ENCODE measurements around the gene DNAJC9. TPM values are rescaled to one million over a fixed set of nuclear protein-coding genes. Genes with fewer than 3 reads are reported as not detected.

Gene DNAJC9
- polyA plus RNA-seq, 1 donor from 2014 or later, result 88.0 TPM

- no peak overlapping the region for H3K9ac ChIP-seq (ENCODE audit: low read length)
- H3K9me2 ChIP-seq (ENCODE audit: insufficient read depth, low read length), result no peaks in the 10 kb centered on the region
- H2AFZ ChIP-seq (ENCODE audit: low read depth, low read length), result no peak overlapping the region
- no peak overlapping the region for H3K4me3 ChIP-seq (ENCODE audit: low read length)
- no peak for TF ChIP-seq POLR2AphosphoS5 (IDR thresholded peaks at IDR 0.05)
- no peak for TF ChIP-seq EP300 (conservative IDR thresholded peaks at IDR 0.05; ENCODE audit: poor library complexity, severe bottlenecking)
- TF ChIP-seq SMC3 (conservative IDR thresholded peaks at IDR 0.05; ENCODE audit: poor library complexity), result no peak
- no peak for TF ChIP-seq CTCF (IDR thresholded peaks at IDR 0.05; ENCODE audit: poor library complexity, severe bottlenecking)
- no peak for TF ChIP-seq EZH2 (IDR thresholded peaks at IDR 0.05; ENCODE audit: borderline replicate concordance, insufficient read depth, low read length, poor library complexity, severe bottlenecking)
- TF ChIP-seq TAF1 (IDR thresholded peaks at IDR 0.05; ENCODE audit: low read depth), result no peak
- no peak for TF ChIP-seq REST (IDR thresholded peaks at IDR 0.05; ENCODE audit: borderline replicate concordance)
- no peak for TF ChIP-seq RAD21 (conservative IDR thresholded peaks at IDR 0.05)
- TF ChIP-seq MXI1 (conservative IDR thresholded peaks at IDR 0.05; ENCODE audit: poor library complexity, severe bottlenecking), result no peak
- no peaks in the 10 kb centered on the region for H3F3A ChIP-seq (ENCODE audit: insufficient read depth, low read length, poor library complexity, severe bottlenecking)
- H3K4me2 ChIP-seq (ENCODE audit: low read length), result no peak overlapping the region
- H3K9me3 ChIP-seq (ENCODE audit: low read length), result no peaks in the 10 kb centered on the region
- H3K27ac ChIP-seq (ENCODE audit: low read length), result no peak overlapping the region
- no peaks in the 10 kb centered on the region for H3K36me3 ChIP-seq (ENCODE audit: insufficient read depth, low read length)
- H3K27me3 ChIP-seq (ENCODE audit: insufficient read depth, low read depth, low read length), result no peaks in the 10 kb centered on the region
- no peaks in the 10 kb centered on the region for H3K79me2 ChIP-seq (replicated peaks; ENCODE audit: insufficient read depth, low read length)
- no peaks in the 10 kb centered on the region for H4K20me1 ChIP-seq (ENCODE audit: insufficient read depth)
Observed at GRCh38 chr10:73281097-73281496, 34.0 kb upstream of the DNAJC9 start.

- Histone ChIP-seq H3K36me3 (ENCODE audit: insufficient read depth, low read length) (no peaks in the 10 kb centered on the region), H3K79me2 (replicated peaks; ENCODE audit: insufficient read depth, low read length) (no peaks in the 10 kb centered on the region), H3F3A (ENCODE audit: insufficient read depth, low read length, poor library complexity, severe bottlenecking) (no peaks in the 10 kb centered on the region), H2AFZ (ENCODE audit: low read depth, low read length) (no peak overlapping the region), H3K4me2 (ENCODE audit: low read length) (no peak overlapping the region), H3K9ac (ENCODE audit: low read length) (no peak overlapping the region), H4K20me1 (ENCODE audit: insufficient read depth) (no peaks in the 10 kb centered on the region), H3K9me3 (ENCODE audit: low read length) (no peaks in the 10 kb centered on the region), H3K9me2 (ENCODE audit: insufficient read depth, low read length) (no peaks in the 10 kb centered on the region), H3K27me3 (ENCODE audit: insufficient read depth, low read depth, low read length) (no peaks in the 10 kb centered on the region), H3K27ac (ENCODE audit: low read length) (no peak overlapping the region), H3K4me3 (ENCODE audit: low read length) (no peak overlapping the region)
- TF ChIP-seq EP300 (conservative IDR thresholded peaks at IDR 0.05; ENCODE audit: poor library complexity, severe bottlenecking), result no peak
- TF ChIP-seq EZH2 (IDR thresholded peaks at IDR 0.05; ENCODE audit: borderline replicate concordance, insufficient read depth, low read length, poor library complexity, severe bottlenecking), result no peak
- TF ChIP-seq TAF1 (IDR thresholded peaks at IDR 0.05; ENCODE audit: low read depth), result no peak
- TF ChIP-seq MXI1 (conservative IDR thresholded peaks at IDR 0.05; ENCODE audit: poor library complexity, severe bottlenecking), result no peak
- TF ChIP-seq POLR2AphosphoS5 (IDR thresholded peaks at IDR 0.05), result no peak
- TF ChIP-seq CTCF (IDR thresholded peaks at IDR 0.05; ENCODE audit: poor library complexity, severe bottlenecking), result no peak
- TF ChIP-seq REST (IDR thresholded peaks at IDR 0.05; ENCODE audit: borderline replicate concordance), result no peak
- TF ChIP-seq RAD21 (conservative IDR thresholded peaks at IDR 0.05), result no peak
- TF ChIP-seq SMC3 (conservative IDR thresholded peaks at IDR 0.05; ENCODE audit: poor library complexity), result no peak
Observed at GRCh38 chr10:73264423-73264822, 17.4 kb upstream of the DNAJC9 start.

Data from neural cell (in vitro differentiated cells).